Measurements from ENCODE around the gene MAP3K10.

The MAP3K10 gene

DNA sequence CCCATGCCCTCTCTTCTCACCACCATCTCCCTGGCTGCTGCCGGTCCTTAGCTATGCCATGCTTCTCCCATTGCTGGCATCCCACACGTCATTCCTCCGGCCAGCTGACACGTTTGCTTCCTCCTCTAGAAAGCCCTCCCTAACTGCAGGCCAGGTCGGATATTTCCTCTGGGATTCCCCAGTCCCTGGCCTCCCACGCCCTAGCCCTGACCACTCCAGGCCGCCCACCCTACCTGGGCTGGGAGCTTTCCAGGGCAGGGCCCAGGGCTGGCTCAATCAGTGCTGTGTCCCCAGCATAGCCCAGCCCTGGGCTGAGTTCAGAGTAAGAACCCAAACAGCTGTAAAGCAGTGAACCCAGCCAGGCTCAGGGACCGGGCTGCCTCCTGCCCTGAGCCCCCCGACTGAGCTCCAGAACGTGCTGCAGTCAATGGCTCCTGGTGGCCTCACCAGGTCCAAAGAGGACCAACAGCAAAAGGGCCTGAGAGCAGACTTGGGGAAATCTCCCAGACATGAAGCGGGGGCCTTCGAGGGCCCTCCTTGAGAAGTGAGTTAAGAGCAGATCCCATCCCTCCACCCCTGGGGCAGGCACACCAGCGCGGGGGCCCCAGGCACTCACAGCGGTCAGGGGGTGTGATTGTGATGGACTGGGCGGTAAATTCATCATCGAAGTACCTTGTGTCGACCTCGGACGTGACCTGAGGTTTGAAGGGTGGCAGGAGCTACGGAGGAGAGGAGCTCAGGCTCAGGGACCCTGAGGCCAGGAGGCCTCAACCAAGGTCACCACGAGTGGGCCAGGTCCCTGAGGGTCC, 43.4 kb downstream of the MAP3K10 start:
- no peak for DNase-seq

DNA sequence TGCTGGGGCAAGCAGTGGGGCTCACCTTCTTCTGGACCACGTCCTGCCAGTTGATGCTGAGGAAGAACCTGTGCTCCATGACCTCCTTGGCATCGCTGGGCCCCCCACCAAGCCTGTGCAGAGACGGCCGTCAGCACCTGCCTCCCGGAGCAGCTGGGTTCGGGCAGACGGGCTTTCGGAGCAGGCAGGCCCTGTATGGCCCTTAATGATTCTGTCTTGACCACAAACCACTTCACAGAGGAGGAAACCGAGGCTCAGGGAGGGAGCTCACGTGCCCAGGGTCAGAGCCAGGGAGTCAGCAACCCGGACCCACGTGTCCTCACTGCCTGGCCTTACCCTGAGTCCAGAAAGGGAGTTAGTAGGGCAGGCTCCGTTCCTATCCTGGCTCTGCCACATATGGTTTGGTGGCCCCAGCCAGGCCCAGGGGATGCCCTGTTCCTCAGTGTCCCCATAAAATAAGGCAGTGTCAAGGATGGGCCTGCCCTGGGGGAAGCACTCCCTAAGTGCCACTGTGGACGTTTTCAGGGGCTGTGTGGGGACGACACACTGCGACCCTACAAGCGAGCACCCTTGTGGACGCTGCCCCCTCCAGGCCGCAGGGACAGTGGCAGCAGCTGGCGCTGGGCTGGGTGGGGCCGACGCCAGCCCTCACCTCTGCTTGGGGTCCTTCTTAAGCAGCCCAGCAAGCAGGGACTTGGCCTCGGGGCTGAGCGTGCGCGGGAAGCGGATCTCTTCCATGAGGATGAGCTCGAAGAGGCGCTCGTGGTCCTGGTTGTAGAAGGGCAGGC, 44.2 kb downstream of the MAP3K10 start:
- no peak for DNase-seq

DNA sequence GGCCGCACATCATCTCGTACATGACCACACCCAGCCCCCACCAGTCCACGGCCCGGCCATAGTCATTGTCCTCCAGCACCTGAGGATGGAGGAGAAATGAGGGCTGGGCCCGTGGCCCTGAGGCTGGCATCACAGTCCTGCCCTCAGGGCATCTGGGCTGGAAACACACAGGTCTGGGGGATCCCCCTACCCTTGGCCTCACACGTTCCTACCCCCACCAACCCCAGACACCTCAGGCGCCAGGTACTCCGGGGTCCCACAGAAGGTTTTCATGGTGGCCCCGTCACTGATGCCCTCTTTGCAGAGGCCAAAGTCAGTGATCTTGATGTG, 44.8 kb downstream of the MAP3K10 start:
- DNase-seq, result no peak

DNA sequence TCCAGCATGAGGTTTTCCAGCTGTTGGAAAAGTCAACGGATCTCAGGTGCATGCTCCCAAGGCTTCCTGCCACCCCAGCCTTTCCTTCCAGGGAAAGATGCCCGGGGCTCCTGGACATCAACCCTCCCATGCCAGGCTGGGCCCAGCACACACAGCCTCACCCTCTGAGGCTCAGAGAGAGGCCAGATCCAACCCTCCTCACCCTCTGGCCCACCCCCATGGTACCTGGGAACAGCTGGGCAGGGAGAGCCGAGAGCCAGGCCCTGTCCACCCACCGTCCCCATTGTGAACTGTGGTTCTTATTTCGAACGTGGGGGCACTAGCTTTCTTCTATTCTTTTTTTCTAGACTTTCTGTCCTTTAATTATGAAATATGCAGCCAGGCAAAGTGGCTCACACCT, 45.1 kb downstream of the MAP3K10 start:
- no peak for DNase-seq

DNA sequence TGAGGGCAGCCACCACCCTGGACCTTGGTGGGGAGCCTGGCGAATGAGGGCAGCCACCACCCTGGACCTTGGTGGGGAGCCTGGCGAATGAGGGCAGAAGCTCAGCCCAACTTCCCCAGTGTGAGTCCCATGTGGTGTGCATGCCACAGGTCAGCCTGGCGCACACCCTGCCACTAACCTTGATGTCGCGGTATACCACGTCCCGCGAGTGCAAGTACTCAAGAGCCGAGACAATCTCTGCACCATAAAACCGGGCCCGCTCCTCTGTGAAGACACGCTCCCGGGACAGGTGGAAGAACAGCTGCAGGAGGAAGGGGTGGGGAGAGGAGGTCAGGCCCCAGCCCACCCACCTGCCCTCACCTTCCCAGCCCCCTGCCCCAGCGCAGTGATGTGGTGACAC, 46.6 kb downstream of the MAP3K10 start:
- no peak for DNase-seq

DNA sequence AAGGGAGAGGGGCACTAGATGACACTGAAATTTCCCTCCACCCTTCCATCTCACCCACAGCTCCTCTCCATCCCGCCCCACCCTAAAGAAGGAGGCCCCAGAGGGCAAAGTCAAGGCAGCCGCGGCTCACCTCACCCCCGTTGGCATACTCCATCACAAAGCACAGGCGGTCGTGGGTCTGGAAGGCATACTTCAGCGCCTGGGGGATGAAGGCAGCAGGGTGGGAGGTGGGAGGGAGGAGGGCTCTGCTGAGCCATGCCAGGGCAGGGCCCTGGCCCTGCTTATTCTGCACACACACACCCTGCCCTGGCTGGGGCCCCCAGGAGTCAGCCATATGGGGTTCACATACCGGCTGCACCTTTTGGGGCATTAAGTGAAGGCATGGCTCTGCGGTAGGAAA, 47.5 kb downstream of the MAP3K10 start:
- DNase-seq, result no peak

DNA sequence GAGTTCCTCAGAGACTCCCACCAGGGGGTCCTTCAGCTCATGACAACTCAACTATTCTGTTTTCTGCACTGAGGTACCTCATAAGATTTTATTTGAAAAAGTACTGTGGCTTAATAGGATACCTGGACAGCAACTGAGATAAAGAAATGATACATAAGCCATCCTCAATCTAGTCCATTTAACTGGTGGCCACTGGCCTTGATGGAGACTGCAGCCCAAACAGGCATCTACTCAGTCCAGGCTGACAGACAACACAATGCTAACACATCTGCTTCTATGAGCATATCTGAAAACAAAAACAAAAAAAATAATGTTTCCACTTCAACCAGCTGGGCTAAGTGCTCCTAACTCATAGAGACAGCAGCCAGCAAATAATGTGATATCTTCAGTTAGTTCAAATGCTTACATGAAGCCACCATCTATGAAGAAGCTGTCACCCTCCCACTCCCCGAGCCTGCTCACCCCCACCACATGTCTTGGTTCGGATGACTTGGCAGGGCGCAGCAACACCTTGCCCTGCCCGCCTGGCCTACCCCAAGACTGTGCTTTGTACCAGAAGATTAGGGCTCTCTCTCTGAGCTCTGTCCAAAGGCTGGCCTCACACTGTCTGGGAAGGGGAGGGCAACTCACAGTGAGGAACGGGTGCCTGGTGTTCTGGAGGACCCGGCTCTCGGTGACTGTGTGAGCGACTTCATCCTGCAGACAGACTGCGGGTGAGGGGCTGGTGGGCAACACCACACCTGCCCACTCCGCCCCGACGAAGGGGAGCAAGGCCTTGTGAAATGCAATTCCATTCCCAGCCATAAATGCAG, 48.4 kb downstream of the MAP3K10 start:
- DNase-seq, result no peak

DNA sequence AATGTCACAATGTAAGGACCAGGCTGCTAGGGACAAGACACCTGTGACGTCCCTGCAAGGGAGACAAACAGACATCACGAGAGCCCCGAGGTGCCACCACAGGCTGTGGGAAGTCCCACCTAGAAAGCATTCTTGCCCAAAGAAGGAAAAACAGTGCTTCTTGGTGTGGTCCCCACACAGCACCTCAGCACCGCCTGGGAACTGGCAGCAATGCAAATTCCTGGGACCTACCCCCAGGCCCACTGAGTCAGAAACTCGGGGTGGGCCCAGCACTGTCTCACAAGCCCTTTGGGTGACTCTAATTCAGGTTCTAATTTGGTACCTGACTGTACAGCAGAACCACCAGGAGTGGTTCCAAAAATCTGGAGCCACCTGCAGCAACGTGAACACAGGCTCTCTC, 49.1 kb downstream of the MAP3K10 start:
- DNase-seq, result no peak

DNA sequence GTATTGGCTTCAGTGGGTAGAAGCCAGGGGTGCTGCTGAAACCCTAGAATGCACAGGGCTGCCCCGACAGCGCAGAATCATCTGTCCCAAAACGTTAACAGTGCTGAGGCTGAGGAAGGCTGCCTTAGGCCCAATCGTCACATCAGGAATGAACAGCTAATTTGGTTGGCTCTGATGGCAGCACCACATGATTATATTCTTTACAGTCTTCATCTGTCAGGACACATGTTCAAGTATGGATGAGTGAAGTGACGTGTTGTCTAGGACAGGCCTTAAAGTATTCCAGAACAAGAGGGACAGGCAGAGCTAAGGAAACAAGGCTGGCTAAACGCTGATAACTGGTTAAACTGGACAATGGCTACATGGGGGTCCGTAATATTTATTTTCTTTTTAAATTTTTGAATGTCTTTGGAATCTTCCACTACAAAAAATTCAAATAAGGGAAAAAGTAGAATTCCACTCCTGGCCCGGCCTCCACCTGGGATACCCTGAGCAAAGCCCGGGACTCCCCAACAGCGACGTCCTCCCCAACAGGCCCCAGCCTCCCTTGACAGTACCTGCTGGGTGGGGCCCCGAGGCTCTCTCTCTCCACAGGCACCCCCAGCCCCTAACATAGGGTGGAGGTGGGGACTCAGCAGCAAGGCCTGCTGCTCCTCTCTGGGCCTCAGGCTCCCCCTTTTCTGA, 50.0 kb downstream of the MAP3K10 start:
- DNase-seq, result no peak

DNA sequence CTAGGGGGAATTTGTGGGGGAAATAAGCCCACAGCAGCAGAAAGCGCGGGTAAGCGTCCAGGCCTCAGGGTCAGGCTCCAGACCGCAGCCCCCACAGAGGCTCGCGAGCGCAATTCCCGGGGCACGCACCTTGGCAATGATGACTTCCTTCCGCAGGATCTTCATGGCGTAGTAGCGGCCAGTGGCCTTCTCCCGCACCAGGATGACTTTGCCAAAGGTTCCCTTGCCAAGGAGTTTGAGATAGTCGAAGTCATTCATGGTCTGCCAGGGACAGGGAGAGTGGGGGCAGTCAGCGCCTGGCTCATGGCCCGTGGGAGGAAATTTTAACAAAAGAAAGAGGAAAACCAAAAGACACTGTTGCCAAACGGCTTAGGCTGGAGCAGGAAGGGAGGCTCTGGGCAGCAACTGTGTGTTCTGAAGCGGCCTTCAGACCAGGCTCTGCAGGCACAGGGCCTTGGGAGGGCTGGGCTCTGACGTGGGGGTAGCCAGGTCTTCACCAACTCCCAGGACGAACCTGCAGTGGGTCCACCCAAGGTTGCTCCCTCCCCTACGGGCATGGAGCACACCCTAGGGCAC, 50.7 kb downstream of the MAP3K10 start:
- DNase-seq, result no peak

DNA sequence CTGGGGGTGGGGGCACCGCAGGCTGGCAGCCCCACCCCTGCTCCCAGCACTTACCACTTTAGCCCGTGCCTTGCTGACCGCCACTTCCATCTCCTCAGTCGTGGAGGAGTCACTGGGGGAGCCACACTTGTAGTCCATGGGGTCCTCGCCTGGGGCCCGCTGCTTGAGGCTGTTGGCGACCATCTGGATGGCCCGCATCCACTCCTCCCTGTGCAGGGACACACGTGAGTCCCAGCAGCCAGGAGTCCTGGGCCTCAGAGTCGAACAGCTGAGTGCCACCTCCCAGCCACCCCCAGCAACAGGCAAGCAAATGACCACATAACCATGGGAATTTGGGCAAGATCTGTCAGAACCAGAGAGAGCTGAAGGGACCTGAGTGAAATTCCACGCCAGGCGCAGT, 51.3 kb downstream of the MAP3K10 start:
- no peak for DNase-seq

DNA sequence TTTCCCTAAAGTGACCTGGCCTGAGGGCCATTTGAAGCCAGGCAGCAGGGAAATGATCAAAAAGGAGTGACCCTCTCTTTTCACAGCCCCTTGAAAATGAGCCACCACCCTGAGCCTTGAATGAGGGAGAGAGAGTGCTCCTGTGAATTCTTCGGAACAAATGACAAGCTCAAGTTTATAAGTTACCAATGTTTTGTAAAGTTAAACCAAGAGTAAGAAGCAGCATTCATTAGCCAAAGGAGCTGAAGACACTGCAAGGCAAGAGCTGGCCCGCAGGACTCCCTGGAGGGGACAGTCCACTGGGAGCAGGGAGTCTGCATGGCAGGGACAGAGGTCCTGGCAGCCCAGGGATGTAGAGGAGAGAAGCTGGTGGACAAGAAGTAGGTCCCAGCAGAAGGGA, 52.0 kb downstream of the MAP3K10 start:
- DNase-seq, result no peak

DNA sequence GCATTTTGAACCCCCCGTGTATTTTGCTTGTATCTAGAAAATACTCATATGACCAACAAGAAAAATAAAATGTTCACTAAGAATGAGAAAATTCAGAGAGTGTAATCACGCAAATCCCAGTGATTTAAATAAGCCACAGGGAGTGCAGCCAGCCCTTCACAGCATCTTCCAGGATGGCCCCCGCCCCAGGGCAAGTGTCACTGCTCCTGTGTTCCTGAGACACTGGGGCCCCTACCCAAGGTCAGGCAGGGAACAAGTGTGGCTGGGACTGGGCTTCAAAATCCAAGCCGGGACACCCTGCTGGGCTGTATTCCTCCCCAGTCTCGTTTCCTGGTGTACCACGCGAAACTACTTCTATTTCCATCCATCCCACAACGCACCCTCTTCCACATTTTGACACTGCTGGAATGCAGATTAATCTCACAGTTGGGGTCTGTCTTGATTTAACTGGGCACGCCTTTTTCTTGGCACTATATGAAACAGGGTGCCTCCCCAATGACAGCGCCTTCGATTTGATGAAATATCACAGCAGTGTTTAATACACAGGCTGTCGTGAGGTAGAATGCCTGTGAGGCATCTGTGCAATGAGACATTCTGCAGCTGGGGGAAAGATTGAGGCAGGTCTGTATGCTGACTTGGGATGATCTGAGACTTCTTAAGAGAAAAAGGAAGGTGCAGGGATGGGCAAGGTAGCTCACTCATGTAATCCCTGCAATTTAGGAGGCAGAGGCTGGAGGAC, 53.5 kb downstream of the MAP3K10 start:
- DNase-seq, result no peak

DNA sequence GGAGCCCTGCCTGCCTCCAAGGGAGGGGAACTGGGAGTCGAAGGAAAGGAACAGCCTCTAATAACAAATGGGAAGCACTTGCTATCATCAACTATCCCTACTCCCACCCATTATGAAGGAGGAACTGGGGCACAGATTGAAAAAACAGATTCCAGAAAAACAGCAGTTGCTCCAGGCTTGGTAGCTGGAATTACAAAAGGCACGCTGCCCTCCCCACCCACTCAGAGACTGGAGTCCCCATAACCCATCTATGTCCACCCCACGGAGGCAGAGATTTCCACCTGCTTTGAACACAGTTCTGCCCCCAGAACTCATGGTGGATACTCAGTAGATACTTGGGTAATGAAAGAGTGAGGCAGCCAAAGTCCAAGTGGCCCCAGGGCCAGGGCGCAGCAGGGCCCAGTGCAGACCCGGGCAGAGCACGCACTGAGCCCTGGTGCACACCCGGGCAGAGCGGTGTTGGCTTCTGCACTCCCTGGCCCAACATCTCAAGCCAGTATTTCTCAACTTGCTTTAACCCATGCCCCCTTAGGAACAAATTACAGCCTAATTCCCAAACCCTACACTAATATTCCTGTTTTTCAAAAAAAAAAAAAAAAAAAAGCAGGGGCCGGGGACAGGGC, 54.4 kb downstream of the MAP3K10 start:
- DNase-seq, result no peak

DNA sequence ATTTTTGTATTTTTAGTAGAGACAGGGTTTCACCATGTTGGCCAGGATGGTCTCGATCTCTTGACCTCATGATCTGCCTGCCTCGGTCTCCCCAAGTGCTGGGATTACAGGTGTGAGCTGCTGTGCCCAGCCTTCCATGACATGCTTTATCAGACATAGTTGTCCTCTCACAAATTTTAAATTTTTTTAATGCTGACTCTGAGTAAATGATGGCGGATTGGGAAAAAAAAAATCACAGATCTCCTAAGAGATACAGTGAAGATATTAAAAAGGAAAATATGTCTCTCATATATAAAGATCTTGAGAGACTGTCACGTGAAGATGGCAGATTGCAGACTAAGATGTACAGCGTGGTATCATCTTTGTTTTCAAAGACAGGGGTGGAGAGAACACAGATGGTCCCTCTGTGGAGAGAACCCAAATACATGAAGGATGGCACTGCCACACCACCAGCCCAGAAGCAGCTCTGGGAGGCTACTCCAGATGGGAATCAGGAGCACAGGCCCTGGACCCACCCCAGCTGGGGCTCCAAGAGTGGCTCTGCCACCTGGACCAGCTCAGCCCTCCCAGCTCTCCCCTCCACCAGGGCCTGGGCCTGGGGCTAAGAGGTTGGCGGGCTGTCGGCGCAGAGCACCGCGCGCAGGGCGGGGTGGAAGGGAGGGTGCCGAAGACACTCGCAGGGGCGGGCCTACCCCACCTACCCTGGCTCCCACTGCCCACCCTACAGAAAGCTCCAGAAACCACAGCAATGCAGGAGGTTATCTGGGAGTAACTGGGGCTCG, 55.3 kb downstream of the MAP3K10 start:
- DNase-seq, result no peak

DNA sequence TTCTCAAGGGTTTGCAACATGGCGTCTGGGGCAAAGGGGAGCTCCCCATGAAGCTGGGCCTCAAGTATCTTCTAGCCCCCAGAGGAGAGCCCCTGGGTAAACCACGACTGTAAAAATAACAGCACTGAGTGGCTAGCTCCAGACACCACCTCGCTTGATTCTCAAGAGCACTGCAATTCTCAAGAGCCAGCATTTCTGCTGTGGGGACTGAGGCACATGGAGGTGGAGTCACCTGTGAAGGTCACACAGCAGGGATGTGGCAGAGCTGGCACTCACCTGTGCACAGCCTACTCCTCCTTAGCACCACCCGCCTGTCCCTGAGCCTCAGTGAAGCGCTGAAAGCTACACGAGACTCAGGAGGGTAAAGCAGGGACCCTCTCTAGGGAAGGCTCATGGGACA, 56.0 kb downstream of the MAP3K10 start:
- DNase-seq, result no peak

DNA sequence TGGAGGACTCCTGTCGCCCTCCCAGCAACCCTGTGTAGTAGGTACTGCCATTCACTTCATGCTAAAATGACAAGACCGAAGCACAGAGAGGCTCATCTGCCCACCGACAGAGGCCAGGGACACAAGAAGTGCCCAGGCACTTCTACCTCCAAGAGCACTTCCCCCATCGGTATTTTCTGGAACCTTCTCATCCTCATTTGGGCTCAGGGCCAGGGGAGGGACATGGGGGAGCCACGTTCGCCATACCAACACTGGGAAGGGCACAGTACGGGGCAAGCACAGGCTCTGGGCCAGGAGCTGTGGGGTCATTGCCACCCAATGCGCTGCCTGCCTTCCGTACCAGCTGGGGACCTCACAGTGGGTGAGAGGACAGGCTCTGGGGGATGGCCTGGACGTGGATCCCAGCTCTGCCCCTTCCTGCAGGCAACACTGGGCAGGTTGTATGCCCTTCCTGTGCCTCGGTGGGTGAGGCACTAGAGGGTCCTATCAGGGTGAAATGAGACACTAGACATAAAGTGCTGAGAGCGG, 56.6 kb downstream of the MAP3K10 start:
- DNase-seq, result no peak

DNA sequence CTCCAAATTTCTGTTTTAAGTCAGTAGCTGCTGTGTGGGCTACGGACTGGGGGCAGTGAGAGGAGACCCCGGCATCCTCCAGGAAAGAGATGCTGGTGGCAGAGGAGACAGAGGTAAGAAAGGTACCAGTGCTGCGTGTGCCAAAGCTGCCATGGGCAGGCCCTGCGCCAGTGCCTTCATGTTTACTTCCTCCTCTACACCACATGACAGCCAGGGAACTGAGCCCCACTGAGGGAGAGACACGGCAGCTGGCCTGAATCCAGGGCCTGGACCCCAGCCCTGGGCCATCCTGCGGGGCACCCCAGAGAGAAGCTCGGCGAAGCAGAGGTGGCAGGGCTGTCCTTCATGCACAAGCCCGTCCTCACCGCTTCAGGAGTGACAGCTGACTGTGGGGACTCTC, 58.0 kb downstream of the MAP3K10 start:
- no peak for DNase-seq

DNA sequence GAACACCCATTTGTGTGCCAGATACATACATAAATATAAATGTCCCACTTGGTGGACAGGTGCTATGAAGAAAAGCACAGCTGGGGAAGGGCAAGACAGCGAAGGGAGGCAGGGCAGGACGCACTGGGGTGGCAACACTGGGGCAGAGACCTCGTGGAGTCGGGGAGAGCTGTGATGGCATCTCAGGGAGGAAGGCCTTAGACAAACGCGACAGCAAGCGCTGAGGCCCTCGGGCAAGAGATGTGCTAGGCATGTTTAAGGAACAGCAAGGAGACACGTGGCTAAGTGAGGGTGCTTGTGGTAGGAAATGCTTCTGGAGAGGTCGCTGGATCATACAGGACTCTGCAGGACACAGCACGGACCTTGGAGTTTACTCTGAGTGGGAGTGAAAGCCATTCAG, 58.6 kb downstream of the MAP3K10 start:
- no peak for DNase-seq

DNA sequence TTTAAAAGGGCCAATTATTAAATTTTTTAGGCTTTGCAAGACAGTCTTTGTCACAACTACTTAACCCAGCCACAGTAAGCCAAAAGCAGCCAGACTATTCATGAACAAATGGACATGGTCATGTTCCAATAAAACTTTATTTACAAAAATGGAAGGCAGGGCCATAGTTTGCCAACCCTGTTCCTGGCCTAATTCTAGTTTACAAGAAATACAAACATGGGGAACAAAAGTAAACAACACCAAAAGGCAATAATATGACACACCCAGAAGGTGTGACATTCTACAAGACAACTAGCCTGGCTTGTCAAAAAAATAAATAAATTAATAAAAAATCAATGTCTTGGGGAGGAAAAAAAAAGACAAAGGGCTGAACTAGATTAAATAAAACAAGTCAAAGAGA, 60.0 kb downstream of the MAP3K10 start:
- DNase-seq, result no peak

All from effector CD8-positive, alpha-beta T cell (primary cell).